DOHH2 (cell line): ENCODE measurements around the gene PPP1R12A.

ENCODE experiments used
- H3F3A ChIP-seq: fragments of 200-600 bp; sonication (generic), shearing (Covaris generic); 2 replicates; pipeline ENCODE4 v1.6.0; 2016; ENCODE audit warnings: antibody characterized with exemption, mild to moderate bottlenecking; ENCODE audit not compliant: control insufficient read depth, insufficient read depth
- H3K27ac ChIP-seq: fragments of 200-600 bp; sonication (generic); 2 replicates; pipeline ENCODE4 v1.5.1; 2014; ENCODE audit warnings: low read depth, mild to moderate bottlenecking, low read length, moderate library complexity
- H3K27me3 ChIP-seq: fragments of 200-600 bp; sonication (generic); 2 replicates; pipeline ENCODE4 v1.6.1; 2014; ENCODE audit warnings: mild to moderate bottlenecking, low read length, mixed read lengths; ENCODE audit not compliant: control insufficient read depth
- H3K36me3 ChIP-seq: fragments of 200-600 bp; sonication (generic); 2 replicates; pipeline ENCODE4 v1.6.1; 2014; ENCODE audit warnings: mild to moderate bottlenecking, low read length, moderate library complexity, mixed read lengths; ENCODE audit not compliant: control insufficient read depth
- H3K4me1 ChIP-seq: fragments of 200-600 bp; sonication (generic); 2 replicates; pipeline ENCODE4 v1.6.1; 2014; ENCODE audit warnings: mild to moderate bottlenecking, low read length, mixed read lengths; ENCODE audit not compliant: control insufficient read depth
- H3K4me2 ChIP-seq: fragments of 200-600 bp; sonication (generic); 2 replicates; pipeline ENCODE4 v1.6.0; 2014; ENCODE audit warnings: mild to moderate bottlenecking, low read length, moderate library complexity
- H3K4me3 ChIP-seq: fragments of 200-600 bp; sonication (generic); 2 replicates; pipeline ENCODE4 v1.5.1; 2014; ENCODE audit warnings: mild to moderate bottlenecking, low read length, mixed read lengths
- H3K79me2 ChIP-seq: fragments of 200-600 bp; sonication (generic); 2 replicates; pipeline ENCODE4 v1.6.1; 2014; ENCODE audit warnings: mild to moderate bottlenecking, low read length, mixed read lengths; ENCODE audit not compliant: control insufficient read depth
- H3K9me2 ChIP-seq: fragments of 200-600 bp; sonication (generic); replicated peaks from 2 replicates; pipeline ENCODE4 v1.6.1; 2014; ENCODE audit warnings: mild to moderate bottlenecking, low read length, mixed read lengths; ENCODE audit not compliant: control insufficient read depth
- H3K9me3 ChIP-seq: fragments of 200-600 bp; sonication (generic); 2 replicates; pipeline ENCODE4 v1.6.1; 2014; ENCODE audit warnings: antibody characterized with exemption, low read length, mixed read lengths; ENCODE audit not compliant: control insufficient read depth, insufficient read depth
- H4K20me1 ChIP-seq: fragments of 200-600 bp; sonication (generic); 2 replicates; pipeline ENCODE4 v1.6.0; 2014; ENCODE audit warnings: low read depth, mild to moderate bottlenecking, antibody characterized with exemption, low read length, moderate library complexity; ENCODE audit not compliant: control insufficient read depth, insufficient read depth
- EZH2phosphoT487 ChIP-seq: fragments of 200-600 bp; sonication (generic); IDR thresholded peaks from 2 replicates; pipeline ENCODE4 v1.6.1; 2017; ENCODE audit warnings: borderline replicate concordance, mild to moderate bottlenecking, antibody characterized with exemption, low read length, moderate library complexity, mixed read lengths
- TF ChIP-seq, protein P1 (sequence below): fragments of 200-600 bp; sonication (generic); IDR thresholded peaks from one replicate; pipeline ENCODE4 v1.5.1; 2014; ENCODE audit warnings: antibody characterized with exemption, mild to moderate bottlenecking, low read depth, low read length; ENCODE audit not compliant: poor library complexity, severe bottlenecking

The PPP1R12A gene

DNA sequence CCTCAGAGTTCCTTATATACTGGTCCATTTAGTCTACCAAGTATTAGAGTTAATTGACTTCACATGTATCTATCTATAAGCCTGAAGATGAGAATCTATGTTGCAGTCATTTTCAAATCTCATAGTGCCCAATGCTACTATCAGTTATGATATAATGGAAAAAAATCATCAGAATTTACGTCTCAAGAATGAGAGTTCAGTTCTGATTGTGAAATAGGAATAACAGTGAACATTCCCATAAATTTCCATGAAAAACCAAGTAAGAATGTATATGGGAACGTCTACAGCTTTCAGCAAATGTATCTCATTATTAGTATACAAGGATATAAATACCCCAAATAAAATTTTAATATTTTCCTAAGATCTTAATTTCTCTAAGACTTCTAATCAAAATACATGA, 77.2 kb downstream of the PPP1R12A start:
- Histone ChIP-seq H3K36me3 (peaks cover 8% of the 10 kb centered on the region), H3K9me3 (no peaks in the 10 kb centered on the region), H3K27ac (no peak overlapping the region), H4K20me1 (no peaks in the 10 kb centered on the region), H3K4me2 (no peak overlapping the region), H3K9me2 (no peaks in the 10 kb centered on the region), H3K27me3 (no peaks in the 10 kb centered on the region), H3K4me3 (no peak overlapping the region), H3K4me1 (no peaks in the 10 kb centered on the region), H3K79me2 (peaks cover 87% of the 10 kb centered on the region), H3F3A (no peaks in the 10 kb centered on the region)
- no peak for TF ChIP-seq EZH2phosphoT487
- TF ChIP-seq, protein P1, sequence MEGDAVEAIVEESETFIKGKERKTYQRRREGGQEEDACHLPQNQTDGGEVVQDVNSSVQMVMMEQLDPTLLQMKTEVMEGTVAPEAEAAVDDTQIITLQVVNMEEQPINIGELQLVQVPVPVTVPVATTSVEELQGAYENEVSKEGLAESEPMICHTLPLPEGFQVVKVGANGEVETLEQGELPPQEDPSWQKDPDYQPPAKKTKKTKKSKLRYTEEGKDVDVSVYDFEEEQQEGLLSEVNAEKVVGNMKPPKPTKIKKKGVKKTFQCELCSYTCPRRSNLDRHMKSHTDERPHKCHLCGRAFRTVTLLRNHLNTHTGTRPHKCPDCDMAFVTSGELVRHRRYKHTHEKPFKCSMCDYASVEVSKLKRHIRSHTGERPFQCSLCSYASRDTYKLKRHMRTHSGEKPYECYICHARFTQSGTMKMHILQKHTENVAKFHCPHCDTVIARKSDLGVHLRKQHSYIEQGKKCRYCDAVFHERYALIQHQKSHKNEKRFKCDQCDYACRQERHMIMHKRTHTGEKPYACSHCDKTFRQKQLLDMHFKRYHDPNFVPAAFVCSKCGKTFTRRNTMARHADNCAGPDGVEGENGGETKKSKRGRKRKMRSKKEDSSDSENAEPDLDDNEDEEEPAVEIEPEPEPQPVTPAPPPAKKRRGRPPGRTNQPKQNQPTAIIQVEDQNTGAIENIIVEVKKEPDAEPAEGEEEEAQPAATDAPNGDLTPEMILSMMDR: no peak

DNA sequence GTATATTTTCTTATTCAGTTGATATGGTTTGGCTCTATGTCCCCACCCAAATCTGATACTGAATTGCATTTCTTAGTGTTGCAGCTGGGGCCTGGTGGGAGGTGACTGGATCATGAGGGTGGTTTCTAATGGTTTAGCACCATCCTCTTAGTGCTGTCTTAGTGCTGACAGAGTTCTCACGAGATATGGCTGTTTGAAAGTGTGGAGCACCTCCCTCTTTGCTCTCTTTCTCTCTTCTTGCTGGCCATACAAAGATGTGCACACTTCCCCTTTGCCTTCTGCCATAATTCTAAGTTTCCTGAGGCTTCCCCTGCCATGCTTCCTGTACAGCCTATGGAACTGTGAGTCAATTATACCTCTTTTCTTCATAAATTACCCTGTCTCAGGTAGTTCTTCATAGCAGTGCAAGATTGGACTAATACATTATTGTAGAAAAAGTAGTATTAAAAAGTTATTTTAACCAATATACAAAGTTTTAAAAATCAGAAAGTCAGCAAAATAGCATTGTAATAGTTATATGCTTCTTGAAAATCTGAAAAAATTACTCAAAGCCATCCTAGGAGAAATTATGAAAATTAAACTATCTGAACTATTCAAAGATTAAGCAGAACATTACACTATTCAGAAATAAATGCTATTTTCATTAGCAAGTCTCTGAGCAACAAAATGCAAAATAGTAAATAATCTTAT, 84.1 kb downstream of the PPP1R12A start:
- H3K4me2 ChIP-seq: no peak overlapping the region
- H3K9me2 ChIP-seq: no peaks in the 10 kb centered on the region
- H3K9me3 ChIP-seq: no peaks in the 10 kb centered on the region
- TF ChIP-seq EZH2phosphoT487: no peak
- TF ChIP-seq, protein P1: no peak
- H3K79me2 ChIP-seq: peaks cover 79% of the 10 kb centered on the region
- H3K4me3 ChIP-seq: no peak overlapping the region
- no peaks in the 10 kb centered on the region for H4K20me1 ChIP-seq
- no peaks in the 10 kb centered on the region for H3K27me3 ChIP-seq
- no peaks in the 10 kb centered on the region for H3F3A ChIP-seq
- H3K4me1 ChIP-seq: peaks cover 3% of the 10 kb centered on the region; the same call in 1 of the 2 replicates
- H3K27ac ChIP-seq: no peak overlapping the region
- H3K36me3 ChIP-seq: peaks cover 7% of the 10 kb centered on the region; the same call in 1 of the 2 replicates

DNA sequence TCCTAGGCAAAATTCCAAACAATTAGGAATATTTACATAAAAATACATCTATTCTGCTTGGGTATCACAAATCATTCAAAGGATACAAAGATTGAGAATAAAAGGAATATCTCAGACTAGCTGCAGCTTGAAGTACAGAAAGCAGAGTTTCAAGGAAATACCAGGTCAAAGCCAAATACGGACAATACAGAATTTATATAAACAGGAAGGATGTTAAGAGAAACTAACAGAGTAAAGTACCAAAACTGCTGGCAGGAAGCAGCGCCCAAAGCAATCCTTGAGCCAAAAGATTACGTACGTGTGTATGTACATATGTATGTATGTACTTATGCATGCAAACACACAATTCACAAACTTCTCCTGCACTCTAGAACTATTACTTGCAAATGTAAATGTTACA, 86.6 kb downstream of the PPP1R12A start:
- no peaks in the 10 kb centered on the region for H3K9me2 ChIP-seq
- H3K9me3 ChIP-seq: no peaks in the 10 kb centered on the region
- H3K79me2 ChIP-seq: peaks cover 62% of the 10 kb centered on the region
- no peaks in the 10 kb centered on the region for H4K20me1 ChIP-seq
- no peaks in the 10 kb centered on the region for H3K27me3 ChIP-seq
- H3F3A ChIP-seq: no peaks in the 10 kb centered on the region
- H3K4me1 ChIP-seq: peaks cover 3% of the 10 kb centered on the region; the same call in 1 of the 2 replicates
- H3K27ac ChIP-seq: no peak overlapping the region
- H3K4me3 ChIP-seq: no peak overlapping the region
- peaks cover 23% of the 10 kb centered on the region for H3K36me3 ChIP-seq
- TF ChIP-seq, protein P1: no peak
- TF ChIP-seq EZH2phosphoT487: no peak
- no peak overlapping the region for H3K4me2 ChIP-seq

DNA sequence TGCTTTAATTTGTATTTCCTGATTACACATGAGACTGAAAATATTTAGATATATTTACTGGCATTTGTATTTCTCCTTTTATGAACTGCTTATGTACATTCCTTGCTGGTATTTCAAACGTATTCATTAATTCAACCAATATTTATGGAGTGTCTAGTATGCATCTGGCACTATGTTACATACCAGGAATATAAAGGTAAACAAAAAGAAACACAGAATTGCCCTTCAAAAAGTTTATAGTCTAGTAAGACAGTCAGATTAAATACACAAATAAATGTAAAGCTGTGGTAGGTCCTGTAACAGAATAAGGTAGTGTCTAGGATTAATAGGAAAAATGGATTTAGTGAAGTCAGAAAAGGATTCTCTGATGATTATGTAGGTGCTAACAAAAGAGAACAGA, 87.5 kb downstream of the PPP1R12A start:
- no peaks in the 10 kb centered on the region for H4K20me1 ChIP-seq
- H3K9me2 ChIP-seq: no peaks in the 10 kb centered on the region
- peaks cover 30% of the 10 kb centered on the region for H3K36me3 ChIP-seq
- no peak overlapping the region for H3K4me2 ChIP-seq
- no peak overlapping the region for H3K27ac ChIP-seq
- no peaks in the 10 kb centered on the region for H3K27me3 ChIP-seq
- H3K9me3 ChIP-seq: no peaks in the 10 kb centered on the region
- H3K4me1 ChIP-seq: peaks cover 3% of the 10 kb centered on the region; the same call in 1 of the 2 replicates
- no peak for TF ChIP-seq EZH2phosphoT487
- TF ChIP-seq, protein P1: no peak
- H3F3A ChIP-seq: no peaks in the 10 kb centered on the region
- peaks cover 53% of the 10 kb centered on the region for H3K79me2 ChIP-seq
- no peak overlapping the region for H3K4me3 ChIP-seq
